Brain microvascular endothelial cell (primary cell): ENCODE measurements around the gene OXER1.
A peak's percentile ranks its signal among the peaks of the same experiment; 100 is the strongest.

ENCODE experiments used
- DNase-seq: peaks from one replicate; pipeline ENCODE4 v3.0.0-alpha.2; 2020
- H3K27ac ChIP-seq: fragments of 250-450 bp; sonication (Bioruptor Pico); 2 replicates; pipeline ENCODE4 v1.5.1; 2020; ENCODE audit warnings: mild to moderate bottlenecking, moderate library complexity
- H3K27me3 ChIP-seq: fragments of 250-450 bp; sonication (Bioruptor Pico); replicated peaks from 2 replicates; pipeline ENCODE4 v1.5.1; 2020; ENCODE audit warnings: mild to moderate bottlenecking
- H3K36me3 ChIP-seq: fragments of 250-450 bp; sonication (Bioruptor Pico); replicated peaks from 2 replicates; pipeline ENCODE4 v1.5.1; 2020; ENCODE audit warnings: mild to moderate bottlenecking
- H3K4me3 ChIP-seq: 2 replicates; pipeline ENCODE4 v1.5.1; 2011; ENCODE audit warnings: low read depth, mild to moderate bottlenecking, control low read depth, low read length, moderate library complexity
- CTCF ChIP-seq: IDR thresholded peaks from 2 replicates; pipeline ENCODE4 v1.5.1; 2011; ENCODE audit warnings: low read depth, mild to moderate bottlenecking, moderate library complexity, low read length, control low read depth, inconsistent platforms; ENCODE audit errors: missing control alignments
- in situ Hi-C: cut with HindIII; loops from 2 replicates; pipeline ENCODE4 v1.10.0; 2017; ENCODE audit warnings: low sequenced_read_pairs, low pct_ligation_motif_present

The OXER1 gene

GRCh38 chr2:42747422-42747821, 16.5 kb downstream of the OXER1 start:
- Histone ChIP-seq H3K4me3 (no peak overlapping the region), H3K36me3 (no peaks in the 10 kb centered on the region), H3K27me3 (no peaks in the 10 kb centered on the region), H3K27ac (no peak overlapping the region)
- DNase-seq = no peak
- in situ Hi-C loops = no loop called here
- TF ChIP-seq CTCF = no peak

- no peak for TF ChIP-seq CTCF
- H3K4me3 ChIP-seq = no peak overlapping the region
- DNase-seq = no peak
- H3K27me3 ChIP-seq = no peaks in the 10 kb centered on the region
- no peaks in the 10 kb centered on the region for H3K36me3 ChIP-seq
- in situ Hi-C loops = no loop called here
- no peak overlapping the region for H3K27ac ChIP-seq
These were observed 19.3 kb downstream of the OXER1 start for GRCh38 chr2:42744545-42745082.

- Histone ChIP-seq H3K27me3 (no peaks in the 10 kb centered on the region), H3K4me3 (no peak overlapping the region), H3K27ac (no peak overlapping the region), H3K36me3 (no peaks in the 10 kb centered on the region)
- in situ Hi-C loops = no loop called here
- DNase-seq = no peak
- TF ChIP-seq CTCF = no peak
These were observed 20.3 kb downstream of the OXER1 start for GRCh38 chr2:42743659-42743990.

GRCh38 chr2:42742740-42743658, 20.9 kb downstream of the OXER1 start:
- no peak for DNase-seq
- Histone ChIP-seq H3K27me3 (no peaks in the 10 kb centered on the region), H3K4me3 (no peak overlapping the region), H3K36me3 (no peaks in the 10 kb centered on the region), H3K27ac (no peak overlapping the region)
- in situ Hi-C loops = no loop called here
- peak; percentile 15 for TF ChIP-seq CTCF

- H3K27me3 ChIP-seq = no peaks in the 10 kb centered on the region
- no peak for DNase-seq
- no peak overlapping the region for H3K27ac ChIP-seq
- no peaks in the 10 kb centered on the region for H3K36me3 ChIP-seq
- H3K4me3 ChIP-seq = no peak overlapping the region
- in situ Hi-C loops = no loop called here
- TF ChIP-seq CTCF = no peak
These were observed 22.8 kb downstream of the OXER1 start for GRCh38 chr2:42741140-42741539.
